Midbrain (tissue), 1 donor: Measurements from ENCODE around the gene TNFSF15.
A peak's percentile ranks its signal among the peaks of the same experiment; 100 is the strongest.

ENCODE experiments used
- DNase-seq: peaks from one replicate; lab custom pipeline; 2025; lab: John Stamatoyannopoulos, UW

The TNFSF15 gene

GRCh38 chr9:114805670-114806525 lies at the start of gene TNFSF15:
Gene TNFSF15 (minus strand): TSS chr9:114806039. CDS start chr9:114806012, 27 bp downstream.
- DNase-seq: no peak

GRCh38 chr9:114855488-114855887 lies 49.6 kb upstream of the TNFSF15 start:
- DNase-seq: no peak

- no peak for DNase-seq
Observed at GRCh38 chr9:114854736-114855355, 49.0 kb upstream of the TNFSF15 start.

GRCh38 chr9:114853071-114853855 lies 47.4 kb upstream of the TNFSF15 start:
- no peak for DNase-seq

GRCh38 chr9:114852050-114852594 lies 46.3 kb upstream of the TNFSF15 start:
- DNase-seq: peak; percentile 0

GRCh38 chr9:114851306-114851705 lies 45.5 kb upstream of the TNFSF15 start:
- DNase-seq: no peak

- DNase-seq: no peak
Observed at GRCh38 chr9:114850871-114851270, 45.0 kb upstream of the TNFSF15 start.

- no peak for DNase-seq
Observed at GRCh38 chr9:114849450-114849849, 43.6 kb upstream of the TNFSF15 start.

GRCh38 chr9:114847492-114848417 lies 41.9 kb upstream of the TNFSF15 start:
- no peak for DNase-seq

- no peak for DNase-seq
Observed at GRCh38 chr9:114845373-114845772, 39.5 kb upstream of the TNFSF15 start.

GRCh38 chr9:114844766-114845165 lies 38.9 kb upstream of the TNFSF15 start:
- DNase-seq: no peak

- no peak for DNase-seq
Observed at GRCh38 chr9:114837923-114838322, 32.1 kb upstream of the TNFSF15 start.

- DNase-seq: no peak
Observed at GRCh38 chr9:114836769-114837168, 30.9 kb upstream of the TNFSF15 start.

- DNase-seq: no peak
Observed at GRCh38 chr9:114834386-114834785, 28.5 kb upstream of the TNFSF15 start.

GRCh38 chr9:114830546-114830945 lies 24.7 kb upstream of the TNFSF15 start:
- no peak for DNase-seq

- no peak for DNase-seq
Observed at GRCh38 chr9:114829574-114830440, 24.0 kb upstream of the TNFSF15 start.

- no peak for DNase-seq
Observed at GRCh38 chr9:114828303-114828650, 22.4 kb upstream of the TNFSF15 start.

GRCh38 chr9:114827641-114828302 lies 21.9 kb upstream of the TNFSF15 start:
- DNase-seq: no peak

GRCh38 chr9:114826431-114826830 lies 20.6 kb upstream of the TNFSF15 start:
- DNase-seq: no peak
